IMR-90 (cell line): ENCODE measurements around the gene DENND1A. TPM values are rescaled to one million over a fixed set of nuclear protein-coding genes. Genes with fewer than 3 reads are reported as not detected.

Source experiments
- ATAC-seq: fragments of 200-7000 bp; cut with Tn5 transposase; 2 replicates; pipeline ENCODE4 v1.9.1; 2020; ENCODE audit warnings: low read depth, mild to moderate bottlenecking, moderate library complexity
- BruUV-seq: library from RNA; stranded (reverse); fragments of 400-500 nt; replicated peaks from 2 replicates; lab custom pipeline; 2021; lab: Mats Ljungman, UMichigan
- CTCF ChIA-PET: fragments of 300-600 bp; formaldehyde crosslinking; extraction: SDS; loops from one replicate; lab custom pipeline; 2021; ENCODE audit warnings: antibody characterized with exemption; lab: Yijun Ruan, JAX
- POLR2A ChIA-PET: fragments of 300-600 bp; sonication (Branson Sonifier 250); formaldehyde crosslinking; loops from one replicate; lab custom pipeline; 2022; ENCODE audit warnings: antibody characterized with exemption; ENCODE audit not compliant: unreplicated experiment; lab: Charles Lee
- DNase-seq: peaks from one replicate; pipeline ENCODE4 v3.0.0; 2013
- H2AFZ ChIP-seq: replicated peaks from 2 replicates; pipeline ENCODE3; 2013; ENCODE audit warnings: low read length, mild to moderate bottlenecking; ENCODE audit not compliant: poor library complexity
- H2AK5ac ChIP-seq: 2 replicates; pipeline ENCODE4 v1.6.1; 2013; ENCODE audit warnings: low read depth, low read length, inconsistent platforms
- H2AK9ac ChIP-seq: replicated peaks from 2 replicates; pipeline ENCODE3; 2013; ENCODE audit warnings: mild to moderate bottlenecking, low read depth, low read length, moderate library complexity; ENCODE audit not compliant: poor library complexity
- H2BK120ac ChIP-seq: 2 replicates; pipeline ENCODE4 v1.6.1; 2013; ENCODE audit warnings: low read depth, low read length, inconsistent platforms
- H2BK15ac ChIP-seq: 3 replicates; pipeline ENCODE4 v1.6.1; 2013; ENCODE audit warnings: low read depth, low read length, inconsistent platforms
- H2BK20ac ChIP-seq: 2 replicates; pipeline ENCODE4 v1.6.1; 2013; ENCODE audit warnings: low read depth, mild to moderate bottlenecking, inconsistent platforms, low read length, moderate library complexity
- H2BK5ac ChIP-seq: 2 replicates; pipeline ENCODE4 v1.6.1; 2013; ENCODE audit warnings: mild to moderate bottlenecking, low read depth, low read length, inconsistent platforms; ENCODE audit not compliant: poor library complexity, severe bottlenecking
- H3K14ac ChIP-seq: replicated peaks from 2 replicates; pipeline ENCODE4 v1.6.1; 2013; ENCODE audit warnings: low read depth, low read length, inconsistent platforms
- H3K18ac ChIP-seq: 2 replicates; pipeline ENCODE4 v1.6.1; 2013; ENCODE audit warnings: low read depth, low read length, control low read depth
- H3K23ac ChIP-seq: 2 replicates; pipeline ENCODE4 v1.6.1; 2013; ENCODE audit warnings: low read depth, low read length, inconsistent platforms
- H3K27ac ChIP-seq: 2 replicates; pipeline ENCODE4 v1.5.1; 2013; ENCODE audit warnings: mild to moderate bottlenecking, control low read depth, low read length; ENCODE audit not compliant: insufficient read depth
- H3K27me3 ChIP-seq: 2 replicates; pipeline ENCODE4 v1.6.1; 2013; ENCODE audit warnings: low read length; ENCODE audit not compliant: control insufficient read depth, insufficient read depth
- H3K36me3 ChIP-seq: 2 replicates; pipeline ENCODE4 v1.6.1; 2013; ENCODE audit warnings: low read length, mixed read lengths; ENCODE audit not compliant: control insufficient read depth, insufficient read depth
- H3K4ac ChIP-seq: 2 replicates; pipeline ENCODE4 v1.6.1; 2013; ENCODE audit warnings: low read depth, low read length, inconsistent platforms
- H3K4me1 ChIP-seq: 2 replicates; pipeline ENCODE4 v1.6.1; 2013; ENCODE audit warnings: low read length, mixed read lengths; ENCODE audit not compliant: control insufficient read depth, insufficient read depth
- H3K4me2 ChIP-seq: 2 replicates; pipeline ENCODE4 v1.6.1; 2013; ENCODE audit warnings: low read depth, mild to moderate bottlenecking, control low read depth, low read length, moderate library complexity
- H3K4me3 ChIP-seq: 2 replicates; pipeline ENCODE4 v1.5.1; 2013; ENCODE audit warnings: low read depth, mild to moderate bottlenecking, control low read depth, low read length, moderate library complexity; ENCODE audit not compliant: insufficient read depth
- H3K56ac ChIP-seq: 2 replicates; pipeline ENCODE4 v1.6.1; 2013; ENCODE audit warnings: low read length, inconsistent platforms; ENCODE audit not compliant: insufficient read depth; ENCODE audit errors: extremely low read depth
- H3K79me1 ChIP-seq, 2 experiments: 2 replicates each; pipeline ENCODE4 v1.6.1; 2013; ENCODE audit warnings: low read length in 2 of 2, inconsistent platforms in 1 of 2, low read depth in 1 of 2
- H3K9ac ChIP-seq: 2 replicates; pipeline ENCODE4 v1.6.1; 2013; ENCODE audit warnings: low read depth, low read length, control low read depth
- H3K9me1 ChIP-seq: 2 replicates; pipeline ENCODE4 v1.6.1; 2013; ENCODE audit warnings: low read length, inconsistent platforms; ENCODE audit not compliant: insufficient read depth
- H3K9me3 ChIP-seq: 2 replicates; pipeline ENCODE4 v1.6.1; 2013; ENCODE audit warnings: low read length; ENCODE audit not compliant: control insufficient read depth, insufficient read depth
- H4K20me1 ChIP-seq: 2 replicates; pipeline ENCODE4 v1.6.1; 2013; ENCODE audit warnings: low read length, inconsistent platforms; ENCODE audit not compliant: insufficient read depth
- H4K5ac ChIP-seq: 2 replicates; pipeline ENCODE4 v1.6.1; 2013; ENCODE audit warnings: mild to moderate bottlenecking, low read depth, low read length, control low read depth
- H4K8ac ChIP-seq, 2 experiments: 2 replicates each; pipeline ENCODE4 v1.6.1; 2013; ENCODE audit warnings: low read depth in 2 of 2, low read length in 2 of 2, control low read depth in 1 of 2, inconsistent platforms in 1 of 2
- H4K91ac ChIP-seq: 2 replicates; pipeline ENCODE4 v1.6.1; 2013; ENCODE audit warnings: low read depth, low read length, inconsistent platforms; ENCODE audit not compliant: insufficient read depth
- BHLHE40 ChIP-seq: fragments of 150-350 bp; IDR thresholded peaks from 2 replicates; pipeline ENCODE4 v1.6.1; 2016; ENCODE audit warnings: mild to moderate bottlenecking, low read depth, low read length
- CEBPB ChIP-seq: IDR thresholded peaks from 2 replicates; pipeline ENCODE4 v1.6.1; 2012; ENCODE audit warnings: low read depth, low read length, improper control_type of control experiment
- CHD1 ChIP-seq: IDR thresholded peaks from 2 replicates; pipeline ENCODE4 v1.6.1; 2012; ENCODE audit warnings: low read depth, low read length, improper control_type of control experiment
- ELK1 ChIP-seq: fragments of 150-350 bp; IDR thresholded peaks from 2 replicates; pipeline ENCODE4 v1.6.1; 2016; ENCODE audit warnings: low read depth, mild to moderate bottlenecking, low read length, moderate library complexity, borderline replicate concordance
- FOS ChIP-seq: fragments of 150-350 bp; IDR thresholded peaks from 2 replicates; pipeline ENCODE4 v1.6.1; 2016; ENCODE audit warnings: low read depth, low read length
- MAFK ChIP-seq: IDR thresholded peaks from 2 replicates; pipeline ENCODE4 v1.6.1; 2012; ENCODE audit warnings: low read depth, low read length, improper control_type of control experiment
- MXI1 ChIP-seq: IDR thresholded peaks from 2 replicates; pipeline ENCODE4 v1.6.1; 2012; ENCODE audit warnings: low read depth, mild to moderate bottlenecking, low read length, moderate library complexity, borderline replicate concordance
- NFE2L2 ChIP-seq: fragments of 150-350 bp; IDR thresholded peaks from 2 replicates; pipeline ENCODE4 v1.6.1; 2016; ENCODE audit warnings: low read depth, mild to moderate bottlenecking, low read length
- RAD21 ChIP-seq: IDR thresholded peaks from 2 replicates; pipeline ENCODE4 v1.6.1; 2012; ENCODE audit warnings: low read length, improper control_type of control experiment
- SMC3 ChIP-seq: fragments of 150-350 bp; IDR thresholded peaks from 2 replicates; pipeline ENCODE4 v1.6.1; 2016; ENCODE audit warnings: low read depth, mild to moderate bottlenecking, antibody characterized with exemption, low read length, moderate library complexity
- USF2 ChIP-seq: fragments of 150-350 bp; IDR thresholded peaks from 2 replicates; pipeline ENCODE4 v1.6.1; 2017; ENCODE audit warnings: mild to moderate bottlenecking, antibody characterized with exemption, low read length, low read depth
- WGBS, 2 experiments: methylation state at CpG; one replicate each; pipeline versions ENCODE4 v1.1.5 to v1.1.7; 2013; ENCODE audit warnings: missing lambda C conversion rate in 2 of 2; ENCODE audit not compliant: insufficient read length in 1 of 2; ENCODE audit errors: extremely low coverage in 2 of 2; 5-methylcytosine and 5-hydroxymethylcytosine counted together
- dilution Hi-C: fragments of 300-500 bp; cut with HindIII; formaldehyde crosslinking; loops from one replicate; pipeline ENCODE4 v1.14.3; 2018; ENCODE audit warnings: low sequenced_read_pairs; ENCODE audit not compliant: unreplicated experiment
- in situ Hi-C: fragments of 300-500 bp; cut with MboI; formaldehyde crosslinking; loops from 3 replicates; pipeline ENCODE4 v1.14.3; 2019; ENCODE audit warnings: low sequenced_read_pairs, inconsistent platforms, mixed read lengths
- intact Hi-C: fragments of 100-400 bp; cut with micrococcal nuclease; formaldehyde crosslinking; loops from 2 replicates; pipeline ENCODE4 v1.10.0; 2022
- polyA plus RNA-seq, 3 experiments: library from polyadenylated mRNA; depleted of rRNA; stranded (reverse); fragments of >200 nt; gene quantifications; 2 replicates each; pipeline ENCODE4 v1.2.3, GENCODE V29; 2012; ENCODE audit warnings: low replicate concordance in 1 of 3
- total RNA-seq: library from RNA; depleted of rRNA; stranded (reverse); fragments of >200 nt; gene quantifications from 2 replicates; pipeline ENCODE4 v1.2.3, GENCODE V29; 2012

The DENND1A gene
- total and polyA plus RNA-seq, 2 of the 4 experiments (the other 2 are of a cell fraction), result 21.4 to 27.6 TPM

- H2BK15ac ChIP-seq, result no peak overlapping the region
- H3K14ac ChIP-seq, result no peak overlapping the region
- CTCF ChIA-PET, result no interaction called here
- H4K20me1 ChIP-seq, result no peaks in the 10 kb centered on the region
- dilution Hi-C loops, result no loop called here
- no peak overlapping the region for H2AK9ac ChIP-seq
- no peak overlapping the region for H3K56ac ChIP-seq
- no peak overlapping the region for H2BK5ac ChIP-seq
- H4K91ac ChIP-seq, result no peak overlapping the region
- H3K79me1 ChIP-seq, result no peaks in the 10 kb centered on the region
- in situ Hi-C loops, result no loop called here
- no peak overlapping the region for H3K4me2 ChIP-seq
- no peak overlapping the region for H2AK5ac ChIP-seq
- no peaks in the 10 kb centered on the region for H3K4me1 ChIP-seq
- no peak overlapping the region for H2BK120ac ChIP-seq
- H3K36me3 ChIP-seq, result no peaks in the 10 kb centered on the region; the same call in 1 of the 2 replicates
- H3K4ac ChIP-seq, result no peak overlapping the region
- H4K8ac ChIP-seq, result no peak overlapping the region
- TF ChIP-seq BHLHE40 (no peak), FOS (no peak), MAFK (no peak), SMC3 (no peak), NFE2L2 (no peak), MXI1 (no peak), CEBPB (no peak), ELK1 (no peak), CHD1 (no peak), RAD21 (no peak), USF2 (no peak)
- H3K9me1 ChIP-seq, result no peaks in the 10 kb centered on the region
- no peaks in the 10 kb centered on the region for H3K9me3 ChIP-seq
- no peak overlapping the region for H4K5ac ChIP-seq
- H3K9ac ChIP-seq, result no peak overlapping the region
- BruUV-seq, result no TSS peak
- DNase-seq, result no peak
- intact Hi-C loops, result no loop called here
- ATAC-seq, result no peak
- no peak overlapping the region for H3K18ac ChIP-seq
- H3K23ac ChIP-seq, result no peak overlapping the region
- POLR2A ChIA-PET, result no interaction called here
- H3K27ac ChIP-seq, result no peak overlapping the region
- H3K4me3 ChIP-seq, result no peak overlapping the region
- 0 out of 2 replicates have a peak, but pooled peaks cover 2% of the 10 kb centered on the region for H3K27me3 ChIP-seq
- H2BK20ac ChIP-seq, result no peak overlapping the region
- H2AFZ ChIP-seq, result no peak overlapping the region
- 80% methylated on average over 13 of the region's 27 CpGs; no CpG with 5 or more reads in 1 of the 2 experiments for WGBS, 2 experiments
Measured at GRCh38 chr9:123383512-123384170, 546.3 kb downstream of the DENND1A start.
